ENCODE data around the gene PPP1R1B. TPM values are rescaled to one million over a fixed set of nuclear protein-coding genes. Genes with fewer than 3 reads are reported as not detected.

PPP1R1B gene
- total RNA-seq, 2 donors from 2014 or later, result 0.22 to 0.42 TPM

DNA sequence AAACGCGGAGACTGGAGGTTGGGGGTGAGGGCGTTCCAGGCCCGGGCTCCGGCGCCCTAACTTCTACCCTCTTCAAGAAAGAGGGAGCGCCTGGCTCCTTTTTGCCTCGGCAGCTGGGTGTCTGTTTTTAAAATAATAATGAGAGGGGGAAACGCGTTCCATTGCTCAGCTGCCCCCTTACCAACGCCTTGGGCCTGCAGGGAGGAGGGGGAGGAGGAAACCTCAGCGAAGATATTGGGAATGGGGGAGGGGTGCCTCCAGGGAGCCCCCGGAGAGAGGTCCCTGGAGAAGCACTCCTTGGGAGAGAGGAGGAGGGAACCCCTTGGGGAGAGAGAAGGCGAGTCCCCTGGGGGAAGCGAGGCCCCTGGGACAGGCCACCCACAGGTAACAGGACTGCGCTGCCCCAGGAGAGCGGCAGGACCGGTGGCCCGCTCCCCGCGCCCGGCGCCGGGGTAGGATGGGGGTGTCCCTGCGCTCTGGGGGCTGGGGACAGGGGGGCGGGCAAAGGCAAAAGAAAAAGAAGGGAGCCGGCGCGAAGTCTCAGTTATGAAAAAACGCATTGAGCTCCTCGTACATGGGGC is 21.8 kb upstream of the PPP1R1B start:
- no peak for DNase-seq
- H3K4me1 Mint-ChIP-seq, result peaks cover 18% of the 10 kb centered on the region
- H3K4me3 Mint-ChIP-seq, result peak overlapping the region; percentile 67
- no peaks in the 10 kb centered on the region for H3K9me3 ChIP-seq (ENCODE audit: control insufficient read depth, low read length, poor library complexity, severe bottlenecking)
- ATAC-seq, result no peak
- peaks cover 5% of the 10 kb centered on the region for H3K36me3 Mint-ChIP-seq (ENCODE audit: low read depth)
- H3K27ac Mint-ChIP-seq, result no peak overlapping the region
- H3K27me3 Mint-ChIP-seq, result peaks cover 66% of the 10 kb centered on the region

GRCh38 chr17:39605492-39606433 is 21.0 kb upstream of the PPP1R1B start:
- no peak for DNase-seq
- H3K27me3 Mint-ChIP-seq, result peaks cover 59% of the 10 kb centered on the region
- no peak overlapping the region for H3K27ac Mint-ChIP-seq
- peak overlapping the region; percentile 67 for H3K4me3 Mint-ChIP-seq
- H3K9me3 ChIP-seq (ENCODE audit: control insufficient read depth, low read length, poor library complexity, severe bottlenecking), result no peaks in the 10 kb centered on the region
- ATAC-seq, result peak; percentile 35
- peaks cover 17% of the 10 kb centered on the region for H3K4me1 Mint-ChIP-seq
- peaks cover 5% of the 10 kb centered on the region for H3K36me3 Mint-ChIP-seq (ENCODE audit: low read depth)

DNA sequence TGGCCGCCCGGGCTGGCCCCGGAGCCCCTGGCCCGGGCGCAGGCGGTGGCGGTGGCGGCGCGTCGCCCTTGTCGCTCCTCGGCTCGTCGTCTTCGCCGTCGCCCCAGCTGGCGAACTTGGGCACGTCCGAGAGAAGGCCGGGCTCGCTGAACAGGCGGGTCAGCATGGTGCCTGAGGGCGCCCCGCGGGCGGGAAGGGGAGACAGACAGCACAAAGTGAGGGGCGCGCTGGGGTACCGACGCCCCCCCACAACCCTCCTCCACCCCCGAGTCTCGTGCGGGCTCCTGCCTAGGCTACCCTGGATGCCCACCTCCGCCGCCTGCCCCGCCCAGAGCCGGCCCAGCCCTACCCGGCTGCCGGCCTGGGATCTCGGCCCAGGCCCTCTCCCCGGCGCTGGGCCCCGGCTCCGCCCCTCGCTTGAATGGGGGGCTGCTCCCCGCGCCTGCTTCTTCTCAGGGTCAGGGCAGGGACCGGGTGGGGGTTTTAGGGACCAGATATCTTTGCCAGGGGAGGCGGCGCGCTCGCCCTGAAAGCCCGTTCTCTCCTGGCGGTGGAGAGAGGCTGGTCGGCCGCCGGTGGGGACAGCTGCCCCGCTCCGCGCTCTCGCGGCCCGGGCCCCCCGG is 20.2 kb upstream of the PPP1R1B start:
- peaks cover 2% of the 10 kb centered on the region for H3K36me3 Mint-ChIP-seq (ENCODE audit: low read depth)
- H3K27me3 Mint-ChIP-seq, result peaks cover 51% of the 10 kb centered on the region
- DNase-seq, result no peak
- peak overlapping the region; percentile 68 for H3K4me3 Mint-ChIP-seq
- peaks cover 12% of the 10 kb centered on the region for H3K4me1 Mint-ChIP-seq
- ATAC-seq, result no peak
- no peak overlapping the region for H3K27ac Mint-ChIP-seq
- H3K9me3 ChIP-seq (ENCODE audit: control insufficient read depth, low read length, poor library complexity, severe bottlenecking), result no peaks in the 10 kb centered on the region

GRCh38 chr17:39607057-39607850 is 19.5 kb upstream of the PPP1R1B start:
- Mint-ChIP-seq H3K36me3 (ENCODE audit: low read depth) (peaks cover 2% of the 10 kb centered on the region), H3K27ac (no peak overlapping the region), H3K27me3 (peaks cover 44% of the 10 kb centered on the region), H3K4me1 (peaks cover 12% of the 10 kb centered on the region), H3K4me3 (peak overlapping the region; percentile 68)
- DNase-seq, result no peak
- no peaks in the 10 kb centered on the region for H3K9me3 ChIP-seq (ENCODE audit: control insufficient read depth, low read length, poor library complexity, severe bottlenecking)
- ATAC-seq, result no peak

DNA sequence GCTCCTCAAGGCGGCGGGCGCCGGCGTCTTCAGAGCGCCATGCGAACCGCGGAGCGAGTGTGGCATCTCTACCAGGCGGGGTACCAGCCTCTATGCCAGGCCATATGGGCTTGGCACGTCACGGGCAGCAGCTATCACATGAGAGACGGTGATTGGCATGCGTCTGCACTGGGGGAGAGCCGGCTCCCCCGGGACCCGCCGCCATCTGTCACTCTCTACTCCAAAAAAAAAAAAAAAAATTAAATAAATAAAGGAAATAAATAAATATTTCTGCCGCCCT is 19.0 kb upstream of the PPP1R1B start, which contains the start of gene NEUROD2:
NEUROD2 (minus strand) TSS at position 70 of the 280 bp plus-strand sequence. CDS start 1,321 bp downstream, outside the sequence.
- H3K27me3 Mint-ChIP-seq, result peaks cover 40% of the 10 kb centered on the region
- H3K4me3 Mint-ChIP-seq, result peak within 1 kb of the TSS; percentile 68
- ATAC-seq, result no peak
- no peaks in the 10 kb centered on the region for H3K9me3 ChIP-seq (ENCODE audit: control insufficient read depth, low read length, poor library complexity, severe bottlenecking)
- peaks cover 12% of the 10 kb centered on the region for H3K4me1 Mint-ChIP-seq
- no peak within 1 kb of the TSS for H3K27ac Mint-ChIP-seq
- no peak for DNase-seq
- H3K36me3 Mint-ChIP-seq (ENCODE audit: low read depth), result peaks cover 2% of the 10 kb centered on the region

DNA sequence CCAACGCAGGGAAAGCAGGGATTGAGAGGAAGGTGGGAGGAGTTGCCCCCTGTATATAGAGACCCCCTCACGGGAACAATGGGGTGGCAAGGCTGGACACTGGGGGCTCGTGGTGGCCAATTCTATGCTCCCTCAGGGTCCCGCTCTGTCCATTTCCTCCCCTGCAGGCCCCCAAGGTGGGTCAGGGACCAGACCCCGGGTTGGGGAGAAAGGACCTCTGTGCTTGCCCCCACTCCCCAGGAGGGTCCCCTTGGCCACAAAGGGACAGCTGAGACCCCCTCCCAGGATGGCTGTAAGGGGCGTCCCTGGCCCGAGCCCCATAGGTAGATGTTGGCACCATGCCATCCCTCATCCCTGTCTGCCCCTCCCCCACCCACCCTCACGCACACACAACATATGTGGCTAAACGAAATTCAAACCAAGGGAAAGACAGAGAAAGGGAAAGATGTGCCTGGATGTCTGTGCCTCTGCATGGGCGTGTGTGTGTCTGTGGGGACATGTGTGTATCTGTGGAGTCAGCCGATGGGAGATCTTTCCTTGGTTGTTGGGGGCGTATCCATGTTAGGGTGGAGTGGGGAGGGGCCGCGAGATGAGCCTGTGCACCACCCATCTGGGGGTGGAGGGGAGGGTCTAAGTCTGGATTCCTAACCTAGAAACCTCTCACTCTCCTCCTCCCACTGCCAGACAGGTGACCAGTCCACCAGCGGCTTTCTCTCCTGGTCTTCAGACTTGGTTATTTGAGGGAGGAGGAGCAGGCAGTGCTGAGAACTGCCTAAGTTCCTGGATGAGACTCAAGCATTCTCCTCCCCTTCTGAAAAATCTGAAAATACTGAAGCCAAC is 18.4 kb upstream of the PPP1R1B start:
- H3K36me3 Mint-ChIP-seq (ENCODE audit: low read depth), result no peaks in the 10 kb centered on the region
- no peak for ATAC-seq
- no peak overlapping the region for H3K27ac Mint-ChIP-seq
- H3K4me1 Mint-ChIP-seq, result peaks cover 10% of the 10 kb centered on the region
- no peak for DNase-seq
- H3K9me3 ChIP-seq (ENCODE audit: control insufficient read depth, low read length, poor library complexity, severe bottlenecking), result no peaks in the 10 kb centered on the region
- H3K4me3 Mint-ChIP-seq, result no peak overlapping the region
- H3K27me3 Mint-ChIP-seq, result peaks cover 40% of the 10 kb centered on the region

- H3K27me3 Mint-ChIP-seq, result peaks cover 39% of the 10 kb centered on the region
- no peaks in the 10 kb centered on the region for H3K36me3 Mint-ChIP-seq (ENCODE audit: low read depth)
- H3K27ac Mint-ChIP-seq, result no peak overlapping the region
- no peak overlapping the region for H3K4me3 Mint-ChIP-seq
- DNase-seq, result no peak
- no peaks in the 10 kb centered on the region for H3K9me3 ChIP-seq (ENCODE audit: control insufficient read depth, low read length, poor library complexity, severe bottlenecking)
- H3K4me1 Mint-ChIP-seq, result peaks cover 10% of the 10 kb centered on the region
- ATAC-seq, result no peak
Observed at GRCh38 chr17:39609416-39610025, 17.2 kb upstream of the PPP1R1B start.

DNA sequence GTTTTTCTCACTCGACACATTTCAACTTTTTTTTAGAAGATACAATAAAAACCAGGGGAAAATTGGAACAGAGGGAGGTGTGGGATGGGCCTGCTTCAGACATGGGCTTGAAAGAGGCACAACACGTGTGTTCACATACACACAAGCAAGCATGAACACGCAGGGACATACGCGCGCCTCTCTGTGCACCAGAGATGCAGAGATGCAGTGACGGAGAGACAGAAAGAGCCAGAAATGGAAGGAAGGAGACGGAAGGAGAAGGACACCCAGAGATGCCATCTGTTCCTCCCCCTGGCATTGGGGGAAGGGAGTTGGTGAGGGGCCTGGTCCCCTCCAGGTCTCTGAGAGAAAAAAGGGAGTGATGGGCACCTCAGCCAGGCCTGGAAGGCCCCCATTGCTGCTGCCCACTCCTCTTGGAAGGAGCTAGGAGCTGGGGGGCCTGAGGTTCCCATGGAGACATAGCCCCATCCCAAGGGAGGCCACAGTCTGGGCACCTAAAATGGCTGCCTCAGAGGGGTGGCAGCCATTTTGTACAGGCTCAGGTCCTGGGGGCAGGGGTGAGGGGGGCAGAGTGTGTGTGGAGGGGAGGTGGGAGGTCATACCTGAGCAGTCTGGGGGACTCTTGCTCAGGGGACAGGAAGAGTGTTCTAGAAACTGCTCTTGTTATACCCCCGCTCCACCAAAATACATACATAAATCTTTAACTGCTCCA is 15.2 kb upstream of the PPP1R1B start:
- no peak overlapping the region for H3K27ac Mint-ChIP-seq
- DNase-seq (no peak), ATAC-seq (no peak)
- no peaks in the 10 kb centered on the region for H3K9me3 ChIP-seq (ENCODE audit: control insufficient read depth, low read length, poor library complexity, severe bottlenecking)
- H3K36me3 Mint-ChIP-seq (ENCODE audit: low read depth), result no peaks in the 10 kb centered on the region
- peaks cover 48% of the 10 kb centered on the region for H3K27me3 Mint-ChIP-seq
- H3K4me1 Mint-ChIP-seq, result peaks cover 6% of the 10 kb centered on the region
- no peak overlapping the region for H3K4me3 Mint-ChIP-seq

GRCh38 chr17:39612291-39612894 is 14.4 kb upstream of the PPP1R1B start:
- ATAC-seq (no peak), DNase-seq (no peak)
- H3K9me3 ChIP-seq (ENCODE audit: control insufficient read depth, low read length, poor library complexity, severe bottlenecking), result no peaks in the 10 kb centered on the region
- peaks cover 6% of the 10 kb centered on the region for H3K4me1 Mint-ChIP-seq
- H3K36me3 Mint-ChIP-seq (ENCODE audit: low read depth), result no peaks in the 10 kb centered on the region
- no peak overlapping the region for H3K27ac Mint-ChIP-seq
- H3K4me3 Mint-ChIP-seq, result no peak overlapping the region
- peaks cover 44% of the 10 kb centered on the region for H3K27me3 Mint-ChIP-seq

DNA sequence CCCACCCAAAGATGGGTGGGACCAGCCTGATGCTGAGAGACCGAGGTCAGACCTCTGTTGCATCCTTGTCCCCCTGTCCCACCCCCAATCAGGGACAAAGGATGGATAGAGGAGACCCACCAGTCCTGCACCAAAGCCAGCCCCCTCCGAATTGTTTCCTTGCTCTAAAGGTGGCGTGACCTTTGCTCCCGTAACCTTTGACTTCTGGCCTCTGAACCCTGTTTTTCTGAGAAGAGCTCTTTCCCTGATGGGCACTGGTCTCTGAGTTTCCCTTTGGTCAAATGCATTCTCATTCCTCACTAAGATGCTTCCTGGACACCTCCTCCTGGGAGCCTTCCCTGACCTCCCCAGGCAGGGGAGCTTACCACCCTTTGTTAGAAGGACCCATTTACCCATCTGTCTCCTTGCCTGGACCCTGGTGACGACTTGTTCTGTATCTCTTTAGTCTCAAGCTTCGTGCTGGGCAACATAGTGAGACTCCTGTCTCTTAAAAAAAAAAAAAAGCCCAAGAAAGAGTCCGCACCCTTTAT is 13.8 kb upstream of the PPP1R1B start:
- Mint-ChIP-seq H3K27ac (no peak overlapping the region), H3K36me3 (ENCODE audit: low read depth) (no peaks in the 10 kb centered on the region), H3K4me1 (peaks cover 6% of the 10 kb centered on the region), H3K27me3 (peaks cover 42% of the 10 kb centered on the region), H3K4me3 (no peak overlapping the region)
- no peaks in the 10 kb centered on the region for H3K9me3 ChIP-seq (ENCODE audit: control insufficient read depth, low read length, poor library complexity, severe bottlenecking)
- DNase-seq (no peak), ATAC-seq (no peak)

GRCh38 chr17:39614545-39615157 is 12.1 kb upstream of the PPP1R1B start:
- Mint-ChIP-seq H3K4me1 (peaks cover 11% of the 10 kb centered on the region), H3K36me3 (ENCODE audit: low read depth) (no peaks in the 10 kb centered on the region), H3K27ac (peak overlapping the region; percentile 39), H3K4me3 (no peak overlapping the region), H3K27me3 (peaks cover 29% of the 10 kb centered on the region)
- ATAC-seq (no peak), DNase-seq (no peak)
- no peaks in the 10 kb centered on the region for H3K9me3 ChIP-seq (ENCODE audit: control insufficient read depth, low read length, poor library complexity, severe bottlenecking)
